Daoy (cell line): ENCODE results near the gene NBDY. TPM values are rescaled to one million over a fixed set of nuclear protein-coding genes. Genes with fewer than 3 reads are reported as not detected.
A peak's percentile ranks its signal among the peaks of the same experiment; 100 is the strongest.
"Not testable (repeated sequence)": the region's sequence is repeated elsewhere in the genome, so short reads cannot be mapped to it uniquely, and the experiment has no call there.

ENCODE experiments used
- DNase-seq: peaks from one replicate; pipeline ENCODE4 v3.0.0-alpha.2; 2015; ENCODE audit warnings: low read depth
- total RNA-seq: library from RNA; depleted of rRNA; stranded (reverse); fragments of >200 nt; shearing (Covaris generic); gene quantifications from 2 replicates; pipeline ENCODE4 v1.2.3, GENCODE V29; 2014; rRNA removed

Gene NBDY
- total RNA-seq: 4.0 and 4.3 TPM in 2 replicates

GRCh38 chrX:56729152-56729850 lies at the start of gene NBDY:
Gene NBDY, plus strand, starts transcription at chrX:56729243. Its CDS starts 111 bp downstream, at chrX:56729354.
- DNase-seq: peak; percentile 43

- not testable (repeated sequence) for DNase-seq
Measured at GRCh38 chrX:56704530-56704929, 24.5 kb upstream of the NBDY start.

- peak; percentile 35 for DNase-seq
Measured at GRCh38 chrX:56726605-56727004, 2.4 kb upstream of the NBDY start.

- DNase-seq: no peak
Measured at GRCh38 chrX:56727531-56727930, 1.5 kb upstream of the NBDY start.

- DNase-seq: no peak
Measured at GRCh38 chrX:56728321-56728720, 722 bp upstream of the NBDY start.

GRCh38 chrX:56728752-56729151 lies 291 bp upstream of the NBDY start:
- peak; percentile 2 for DNase-seq

GRCh38 chrX:56733459-56734046 lies 4.5 kb downstream of the NBDY start:
- peak; percentile 21 for DNase-seq

GRCh38 chrX:56736219-56736618 lies 7.2 kb downstream of the NBDY start:
- DNase-seq: no peak

GRCh38 chrX:56738670-56739069 lies 9.6 kb downstream of the NBDY start:
- DNase-seq: no peak

GRCh38 chrX:56744996-56745395 lies 16.0 kb downstream of the NBDY start:
- peak; percentile 42 for DNase-seq

GRCh38 chrX:56746996-56747395 lies 18.0 kb downstream of the NBDY start:
- no peak for DNase-seq

GRCh38 chrX:56751071-56751470 lies 22.0 kb downstream of the NBDY start:
- no peak for DNase-seq

GRCh38 chrX:56757327-56757726 lies 28.3 kb downstream of the NBDY start:
- DNase-seq: no peak

- no peak for DNase-seq
Measured at GRCh38 chrX:56758456-56758855, 29.4 kb downstream of the NBDY start.

GRCh38 chrX:56759736-56760409 lies 30.8 kb downstream of the NBDY start:
- no peak for DNase-seq

GRCh38 chrX:56760410-56761124 lies 31.5 kb downstream of the NBDY start:
- DNase-seq: not testable (repeated sequence)

- no peak for DNase-seq
Measured at GRCh38 chrX:56761167-56761566, 32.1 kb downstream of the NBDY start.

- no peak for DNase-seq
Measured at GRCh38 chrX:56762220-56762619, 33.2 kb downstream of the NBDY start.

GRCh38 chrX:56762707-56763555 lies 33.9 kb downstream of the NBDY start:
- no peak for DNase-seq

GRCh38 chrX:56763556-56764152 lies 34.6 kb downstream of the NBDY start:
- no peak for DNase-seq
